HepG2 (cell line): ENCODE measurements around the gene SIT1. TPM values are rescaled to one million over a fixed set of nuclear protein-coding genes. Genes with fewer than 3 reads are reported as not detected.

ENCODE experiments used
- AKNA ChIP-seq: sonication (generic); formaldehyde crosslinking; IDR thresholded peaks from 2 replicates; pipeline ENCODE4 v1.4.0; 2020; ENCODE audit warnings: missing genetic modification reagents, borderline replicate concordance
- CREBL2 ChIP-seq: sonication (generic); formaldehyde crosslinking; IDR thresholded peaks from 2 replicates; pipeline ENCODE4 v1.8.1; 2023; ENCODE audit warnings: missing genetic modification reagents, mild to moderate bottlenecking, borderline replicate concordance
- HINFP ChIP-seq: sonication (generic); formaldehyde crosslinking; IDR thresholded peaks from 2 replicates; pipeline ENCODE4 v1.4.0; 2020; ENCODE audit warnings: low read depth, mild to moderate bottlenecking, missing genetic modification reagents
- HOXA3 ChIP-seq: sonication (generic); formaldehyde crosslinking; IDR thresholded peaks from 2 replicates; pipeline ENCODE4 v1.5.0; 2020; ENCODE audit warnings: missing genetic modification reagents
- ONECUT2 ChIP-seq: sonication (generic); formaldehyde crosslinking; IDR thresholded peaks from 2 replicates; pipeline ENCODE4 v1.4.0; 2020; ENCODE audit warnings: missing genetic modification reagents
- REXO4 ChIP-seq: sonication (generic); formaldehyde crosslinking; IDR thresholded peaks from 2 replicates; pipeline ENCODE4 v1.8.0; 2022; ENCODE audit warnings: missing genetic modification reagents, mild to moderate bottlenecking, borderline replicate concordance
- SNAPC4 ChIP-seq: sonication (generic); formaldehyde crosslinking; IDR thresholded peaks from 2 replicates; pipeline ENCODE4 v1.4.0; 2020; ENCODE audit warnings: mild to moderate bottlenecking, missing genetic modification reagents
- ZNF18 ChIP-seq: sonication (generic); formaldehyde crosslinking; IDR thresholded peaks from 2 replicates; pipeline ENCODE4 v1.8.0; 2022; ENCODE audit warnings: mild to moderate bottlenecking, missing genetic modification reagents; ENCODE audit not compliant: insufficient replicate concordance
- ZNF296 ChIP-seq: sonication (generic); formaldehyde crosslinking; conservative IDR thresholded peaks from 2 replicates; pipeline ENCODE4 v1.5.0; 2020; ENCODE audit warnings: mild to moderate bottlenecking, missing genetic modification reagents
- ZXDC ChIP-seq: sonication (generic); formaldehyde crosslinking; IDR thresholded peaks from 2 replicates; pipeline ENCODE4 v1.5.0; 2020; ENCODE audit warnings: mild to moderate bottlenecking, missing genetic modification reagents
- polyA plus RNA-seq, 8 experiments: library from polyadenylated mRNA; depleted of rRNA in 3 of 8; stranded (reverse) in 7 of 8; unstranded in 1 of 8; fragments of >200 nt; fragmentation: Illumina TruSeq in 4 of 8; extraction: Trizol in 4 of 8; gene quantifications; 2 replicates each; pipeline versions ENCODE4 v1.2.1 to v1.2.3, GENCODE V29; 2011 to 2016; ENCODE audit warnings: low read depth in 4 of 8, missing spikeins in 1 of 8, mixed read lengths in 1 of 8; ENCODE audit not compliant: insufficient read depth in 1 of 8
- total RNA-seq, 5 experiments: library from RNA; depleted of rRNA; stranded (reverse); fragments of >200 nt; fragmentation: Illumina TruSeq; extraction: Trizol; gene quantifications; 2 replicates each; pipeline ENCODE4 v1.2.3, GENCODE V29; 2016; ENCODE audit warnings: low read depth in 1 of 5

SIT1 gene
- total and polyA plus RNA-seq, 2 of the 13 experiments (the other 11 are each of a cell fraction or from before 2014, with no cell fraction given) = 0.09 to 6.7 TPM

GRCh38 chr9:35603506-35603985 lies 47.2 kb downstream of the SIT1 start (continued):
- TF ChIP-seq ZNF18 (CRISPR knock-in tag) = peak; percentile 38
- no peak for TF ChIP-seq SNAPC4 (CRISPR knock-in tag)
- TF ChIP-seq AKNA = no peak
- no peak for TF ChIP-seq HINFP (CRISPR knock-in tag)
- no peak for TF ChIP-seq CREBL2 (CRISPR knock-in tag)
- TF ChIP-seq REXO4 (CRISPR knock-in tag) = no peak
- TF ChIP-seq ZNF296 (CRISPR knock-in tag) = 0 out of 2 replicates have a peak, but pooled peaks have one; percentile 24
- TF ChIP-seq ONECUT2 = 0 out of 2 replicates have a peak, but pooled peaks have one; percentile 5
- no peak for TF ChIP-seq HOXA3 (CRISPR knock-in tag)
- peak; percentile 32; the same call in 1 of the 2 replicates for TF ChIP-seq ZXDC (CRISPR knock-in tag)
